HepG2 (cell line): ENCODE results near the gene ZC3H14. TPM values are rescaled to one million over a fixed set of nuclear protein-coding genes. Genes with fewer than 3 reads are reported as not detected.

Experiments used
- BCL3 ChIP-seq: sonication (generic); formaldehyde crosslinking; IDR thresholded peaks from 2 replicates; pipeline ENCODE4 v1.5.1; 2020; ENCODE audit warnings: mild to moderate bottlenecking, missing genetic modification reagents, moderate library complexity
- EED ChIP-seq: sonication (generic); formaldehyde crosslinking; IDR thresholded peaks from 2 replicates; pipeline ENCODE4 v1.5.0; 2020; ENCODE audit warnings: mild to moderate bottlenecking, missing genetic modification reagents
- ERF ChIP-seq: IDR thresholded peaks from 2 replicates; pipeline ENCODE4 v1.6.1; 2018; ENCODE audit warnings: missing biosample characterization, missing genetic modification reagents
- FOXJ3 ChIP-seq: sonication (generic); formaldehyde crosslinking; IDR thresholded peaks from 2 replicates; pipeline ENCODE4 v1.4.0; 2020; ENCODE audit warnings: missing genetic modification reagents, mild to moderate bottlenecking, borderline replicate concordance
- HNF4G ChIP-seq, 2 experiments: sonication (generic) in 1 of 2; formaldehyde crosslinking in 1 of 2; IDR thresholded peaks; 2 replicates each; pipeline versions ENCODE4 v1.4.0 to v1.6.1; 2011 to 2020; ENCODE audit warnings: borderline replicate concordance in 2 of 2, low read depth in 2 of 2, mild to moderate bottlenecking in 2 of 2, low read length in 1 of 2, missing genetic modification reagents in 1 of 2, moderate library complexity in 1 of 2
- IRF9 ChIP-seq: sonication (generic); formaldehyde crosslinking; IDR thresholded peaks from 2 replicates; pipeline ENCODE4 v1.8.0; 2022; ENCODE audit warnings: missing genetic modification reagents, mild to moderate bottlenecking, borderline replicate concordance
- MAFF ChIP-seq: IDR thresholded peaks from 2 replicates; pipeline ENCODE4 v1.6.1; 2011; ENCODE audit warnings: low read depth, low read length, improper control_type of control experiment
- NFIC ChIP-seq: IDR thresholded peaks from 2 replicates; pipeline ENCODE4 v1.6.1; 2012; ENCODE audit warnings: mild to moderate bottlenecking, low read length, inconsistent platforms
- PTBP1 ChIP-seq: fragments of 200-400 bp; formaldehyde crosslinking; IDR thresholded peaks from 2 replicates; pipeline ENCODE4 v1.6.1; 2018; ENCODE audit warnings: low read length, low read depth; ENCODE audit not compliant: poor library complexity, severe bottlenecking
- RBAK ChIP-seq: sonication (generic); formaldehyde crosslinking; IDR thresholded peaks from 2 replicates; pipeline ENCODE4 v1.5.1; 2020; ENCODE audit warnings: mild to moderate bottlenecking, missing genetic modification reagents
- RBM22 ChIP-seq: fragments of 200-400 bp; formaldehyde crosslinking; optimal IDR thresholded peaks from 2 replicates; pipeline ENCODE3; 2017; ENCODE audit warnings: mild to moderate bottlenecking, low read length, moderate library complexity
- SIN3A ChIP-seq: IDR thresholded peaks from 2 replicates; pipeline ENCODE4 v1.6.1; 2011; ENCODE audit warnings: low read depth, mild to moderate bottlenecking, control low read depth, low read length, borderline replicate concordance
- TARDBP ChIP-seq: sonication (generic); formaldehyde crosslinking; IDR thresholded peaks from 2 replicates; pipeline ENCODE4 v1.8.0; 2022; ENCODE audit warnings: mild to moderate bottlenecking, missing genetic modification reagents
- TEF ChIP-seq: sonication (generic); formaldehyde crosslinking; IDR thresholded peaks from 2 replicates; pipeline ENCODE4 v1.5.0; 2020; ENCODE audit warnings: missing genetic modification reagents
- TOE1 ChIP-seq: sonication (generic); formaldehyde crosslinking; IDR thresholded peaks from 2 replicates; pipeline ENCODE4 v1.4.0; 2020; ENCODE audit warnings: mild to moderate bottlenecking, missing genetic modification reagents
- ZBTB43 ChIP-seq: sonication (generic); formaldehyde crosslinking; conservative IDR thresholded peaks from 2 replicates; pipeline ENCODE4 v1.4.0; 2020; ENCODE audit warnings: missing genetic modification reagents
- ZFP1 ChIP-seq: IDR thresholded peaks from 2 replicates; pipeline ENCODE4 v1.6.1; 2016
- ZNF20 ChIP-seq: sonication (generic); formaldehyde crosslinking; IDR thresholded peaks from 2 replicates; pipeline ENCODE4 v1.4.0; 2020; ENCODE audit warnings: mild to moderate bottlenecking, moderate library complexity, missing genetic modification reagents
- ZNF337 ChIP-seq: sonication (generic); formaldehyde crosslinking; IDR thresholded peaks from 2 replicates; pipeline ENCODE4 v1.5.1; 2020; ENCODE audit warnings: missing genetic modification reagents, low read depth, mild to moderate bottlenecking, borderline replicate concordance
- ZNF552 ChIP-seq: sonication (generic); formaldehyde crosslinking; IDR thresholded peaks from 2 replicates; pipeline ENCODE4 v1.9.0; 2022; ENCODE audit warnings: missing genetic modification reagents, mild to moderate bottlenecking, borderline replicate concordance
- ZNF660 ChIP-seq: sonication (generic); formaldehyde crosslinking; IDR thresholded peaks from 2 replicates; pipeline ENCODE4 v1.5.1; 2020; ENCODE audit warnings: mild to moderate bottlenecking, low read depth, missing genetic modification reagents, borderline replicate concordance
- ZNF768 ChIP-seq: sonication (generic); formaldehyde crosslinking; IDR thresholded peaks from 2 replicates; pipeline ENCODE4 v1.4.0; 2020; ENCODE audit warnings: missing genetic modification reagents
- ZSCAN31 ChIP-seq: sonication (generic); formaldehyde crosslinking; IDR thresholded peaks from 2 replicates; pipeline ENCODE4 v1.5.0; 2020; ENCODE audit warnings: low read depth, mild to moderate bottlenecking, missing genetic modification reagents
- ZXDC ChIP-seq: sonication (generic); formaldehyde crosslinking; IDR thresholded peaks from 2 replicates; pipeline ENCODE4 v1.5.0; 2020; ENCODE audit warnings: mild to moderate bottlenecking, missing genetic modification reagents
- polyA plus RNA-seq, 8 experiments: library from polyadenylated mRNA; depleted of rRNA in 3 of 8; stranded (reverse) in 7 of 8; unstranded in 1 of 8; fragments of >200 nt; fragmentation: Illumina TruSeq in 4 of 8; extraction: Trizol in 4 of 8; gene quantifications; 2 replicates each; pipeline versions ENCODE4 v1.2.1 to v1.2.3, GENCODE V29; 2011 to 2016; ENCODE audit warnings: low read depth in 4 of 8, missing spikeins in 1 of 8, mixed read lengths in 1 of 8; ENCODE audit not compliant: insufficient read depth in 1 of 8
- total RNA-seq, 5 experiments: library from RNA; depleted of rRNA; stranded (reverse); fragments of >200 nt; fragmentation: Illumina TruSeq; extraction: Trizol; gene quantifications; 2 replicates each; pipeline ENCODE4 v1.2.3, GENCODE V29; 2016; ENCODE audit warnings: low read depth in 1 of 5

Gene ZC3H14
- total and polyA plus RNA-seq, 2 of the 13 experiments (the other 11 are each of a cell fraction or from before 2014, with no cell fraction given) = 65.1 to 67.5 TPM

GRCh38 chr14:88613552-88614010, 50.7 kb downstream of the ZC3H14 start (continued):
- no peak for TF ChIP-seq ZNF337 (CRISPR knock-in tag)
- no peak for TF ChIP-seq MAFF
- no peak for TF ChIP-seq ZNF660 (CRISPR knock-in tag)
- TF ChIP-seq PTBP1 = no peak
- TF ChIP-seq TEF = no peak
- no peak for TF ChIP-seq BCL3 (CRISPR knock-in tag)
- TF ChIP-seq ZNF552 (CRISPR knock-in tag) = peak; percentile 72; the same call in 1 of the 2 replicates
- TF ChIP-seq ZSCAN31 (CRISPR knock-in tag) = no peak
- peak; percentile 90 for TF ChIP-seq RBAK (CRISPR knock-in tag)
- no peak for TF ChIP-seq ZFP1 (CRISPR knock-in tag)
- peak; percentile 87 for TF ChIP-seq HNF4G (IDR thresholded peaks at IDR 0.05; ENCODE audit: borderline replicate concordance, low read depth, low read length)
- TF ChIP-seq HNF4G (CRISPR knock-in tag; IDR thresholded peaks at IDR 0.05; ENCODE audit: borderline replicate concordance, low read depth) = no peak
- TF ChIP-seq RBM22 = peak; percentile 48
- 0 out of 2 replicates have a peak, but pooled peaks have one; percentile 56 for TF ChIP-seq SIN3A
- peak; percentile 41; the same call in 1 of the 2 replicates for TF ChIP-seq TARDBP
- TF ChIP-seq ERF (CRISPR knock-in tag) = peak; percentile 37; the same call in 1 of the 2 replicates
- no peak for TF ChIP-seq ZXDC (CRISPR knock-in tag)
- TF ChIP-seq NFIC = no peak
- no peak for TF ChIP-seq ZNF768 (CRISPR knock-in tag)
- TF ChIP-seq IRF9 = no peak
- no peak for TF ChIP-seq ZBTB43
- TF ChIP-seq FOXJ3 (CRISPR knock-in tag) = peak; percentile 73; the same call in 1 of the 2 replicates
- TF ChIP-seq ZNF20 (CRISPR knock-in tag) = no peak
- no peak for TF ChIP-seq TOE1
- TF ChIP-seq EED (CRISPR knock-in tag) = no peak
